ENCODE results near the gene SOD1. TPM values are rescaled to one million over a fixed set of nuclear protein-coding genes. Genes with fewer than 3 reads are reported as not detected.
"Not testable (repeated sequence)": the region's sequence is repeated elsewhere in the genome, so short reads cannot be mapped to it uniquely, and the experiment has no call there.

Gene SOD1
- total RNA-seq, 1 experiment from 2014 or later, result 288 TPM

GRCh38 chr21:31647650-31648049 lies 11.8 kb upstream of the SOD1 start:
- Histone ChIP-seq H3K4me3 (no peak overlapping the region), H3K27me3 (ENCODE audit: insufficient read depth, low read depth) (no peaks in the 10 kb centered on the region), H3K9me2 (ENCODE audit: insufficient read depth) (no peaks in the 10 kb centered on the region), H3F3A (ENCODE audit: insufficient read depth, low read depth) (no peaks in the 10 kb centered on the region), H3K9me3 (ENCODE audit: insufficient read depth, low read depth) (no peaks in the 10 kb centered on the region), H3K27ac (no peak overlapping the region), H3K36me3 (ENCODE audit: low read depth) (no peaks in the 10 kb centered on the region), H4K20me1 (ENCODE audit: insufficient read depth) (no peaks in the 10 kb centered on the region), H3K4me2 (no peak overlapping the region), H2AFZ (no peak overlapping the region), H3K79me2 (ENCODE audit: low read depth) (no peaks in the 10 kb centered on the region), H3K4me1 (replicated peaks; ENCODE audit: insufficient read depth) (no peaks in the 10 kb centered on the region)
- BruUV-seq (replicated peaks), result no TSS peak
- CTCF ChIA-PET, result no interaction called here
- POLR2A ChIA-PET (ENCODE audit: unreplicated experiment), result no interaction called here
- DNase-seq, result no peak
- TF ChIP-seq EZH2 (IDR thresholded peaks at IDR 0.05; ENCODE audit: low read depth) (no peak), CTCF (conservative IDR thresholded peaks at IDR 0.05) (no peak)
- intact Hi-C loops (cut with micrococcal nuclease; ENCODE audit: unreplicated experiment), result no loop called here

DNA sequence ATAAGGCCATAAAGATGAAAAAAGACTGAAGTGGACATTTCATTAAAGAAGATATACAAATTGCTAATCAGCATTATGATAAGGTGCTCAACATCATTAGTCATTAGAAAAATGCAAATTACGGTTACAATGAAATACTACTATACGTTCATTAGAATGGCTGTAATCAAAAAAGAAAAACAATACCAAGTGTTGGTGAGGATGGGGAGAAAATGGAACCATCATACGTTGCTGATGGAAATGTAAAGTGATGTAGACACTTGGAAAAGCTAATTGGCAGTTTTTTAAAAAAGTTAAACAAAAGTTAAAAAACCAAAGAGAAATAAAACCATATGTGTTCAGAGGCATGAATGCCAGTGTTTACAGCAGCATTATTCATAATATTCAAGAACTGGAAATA lies 8.6 kb upstream of the SOD1 start:
- no peak overlapping the region for H3K4me2 ChIP-seq
- no peak overlapping the region for H2AFZ ChIP-seq
- intact Hi-C loops (cut with micrococcal nuclease; ENCODE audit: unreplicated experiment), result no loop called here
- DNase-seq, result no peak
- BruUV-seq (replicated peaks), result no TSS peak
- no peak for TF ChIP-seq EZH2 (IDR thresholded peaks at IDR 0.05; ENCODE audit: low read depth)
- no peak for TF ChIP-seq CTCF (conservative IDR thresholded peaks at IDR 0.05)
- peaks cover 4% of the 10 kb centered on the region for H3K4me1 ChIP-seq (replicated peaks; ENCODE audit: insufficient read depth)
- H3K36me3 ChIP-seq (ENCODE audit: low read depth), result no peaks in the 10 kb centered on the region
- H3F3A ChIP-seq (ENCODE audit: insufficient read depth, low read depth), result peaks cover 3% of the 10 kb centered on the region; the same call in 1 of the 2 replicates
- no peak overlapping the region for H3K4me3 ChIP-seq
- ChIA-PET CTCF (no interaction called here), POLR2A (ENCODE audit: unreplicated experiment) (no interaction called here)
- no peaks in the 10 kb centered on the region for H3K79me2 ChIP-seq (ENCODE audit: low read depth)
- no peaks in the 10 kb centered on the region for H3K9me2 ChIP-seq (ENCODE audit: insufficient read depth)
- H3K9me3 ChIP-seq (ENCODE audit: insufficient read depth, low read depth), result no peaks in the 10 kb centered on the region
- no peaks in the 10 kb centered on the region for H3K27me3 ChIP-seq (ENCODE audit: insufficient read depth, low read depth)
- no peaks in the 10 kb centered on the region for H4K20me1 ChIP-seq (ENCODE audit: insufficient read depth)
- H3K27ac ChIP-seq, result no peak overlapping the region

DNA sequence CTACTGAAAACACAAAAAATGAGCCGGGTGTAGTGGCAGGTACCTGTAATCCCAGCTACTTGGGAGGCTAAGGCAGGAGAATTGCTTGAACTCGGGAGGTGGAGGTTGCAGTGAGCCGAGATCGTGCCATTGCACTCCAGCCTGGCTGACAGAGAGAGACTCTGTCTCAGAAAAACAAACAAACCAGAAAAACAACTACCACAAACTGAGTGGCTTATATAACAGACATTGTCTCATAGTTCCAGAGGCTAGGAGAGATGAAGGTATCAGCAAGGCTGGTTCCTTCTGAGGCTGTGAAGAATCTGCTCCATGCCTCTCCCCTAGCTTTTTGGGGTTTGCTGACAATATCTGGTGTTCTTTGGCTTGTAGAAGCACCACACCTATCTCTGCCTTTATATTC lies 8.0 kb upstream of the SOD1 start:
- H3K4me2 ChIP-seq; H3K9me3 ChIP-seq (ENCODE audit: insufficient read depth, low read depth); H4K20me1 ChIP-seq (ENCODE audit: insufficient read depth); H3K9me2 ChIP-seq (ENCODE audit: insufficient read depth); intact Hi-C loops (cut with micrococcal nuclease; ENCODE audit: unreplicated experiment); H3K27me3 ChIP-seq (ENCODE audit: insufficient read depth, low read depth); H3K27ac ChIP-seq; H2AFZ ChIP-seq; H3F3A ChIP-seq (ENCODE audit: insufficient read depth, low read depth); H3K4me3 ChIP-seq; H3K79me2 ChIP-seq (ENCODE audit: low read depth); CTCF ChIA-PET; BruUV-seq (replicated peaks); H3K36me3 ChIP-seq (ENCODE audit: low read depth); H3K4me1 ChIP-seq (replicated peaks; ENCODE audit: insufficient read depth); DNase-seq; POLR2A ChIA-PET (ENCODE audit: unreplicated experiment): not testable (repeated sequence)

DNA sequence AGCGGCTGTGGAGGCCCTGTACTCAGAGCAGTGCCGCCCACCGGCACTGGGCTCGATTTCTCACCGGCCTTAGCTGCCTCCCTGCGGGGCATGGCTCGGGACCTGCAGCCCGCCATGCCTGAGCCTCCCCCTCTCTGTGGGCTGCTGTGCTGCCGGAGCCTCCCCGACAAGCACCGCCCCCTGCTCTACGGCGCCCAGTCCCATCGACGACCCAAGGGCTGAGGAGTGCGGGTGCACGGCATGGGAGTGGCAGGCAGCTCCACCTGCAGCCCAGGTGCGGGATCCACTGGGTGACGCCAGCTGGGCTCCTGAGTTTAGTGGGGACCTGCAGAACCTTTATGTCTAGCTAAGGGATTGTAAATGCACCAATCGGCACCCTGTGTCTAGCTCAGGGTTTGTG lies 5.2 kb upstream of the SOD1 start:
- no peak for DNase-seq
- no peak overlapping the region for H2AFZ ChIP-seq
- H3K4me1 ChIP-seq (replicated peaks; ENCODE audit: insufficient read depth), result peaks cover 21% of the 10 kb centered on the region
- BruUV-seq (replicated peaks), result no TSS peak
- no peaks in the 10 kb centered on the region for H4K20me1 ChIP-seq (ENCODE audit: insufficient read depth)
- peaks cover 10% of the 10 kb centered on the region for H3F3A ChIP-seq (ENCODE audit: insufficient read depth, low read depth)
- H3K79me2 ChIP-seq (ENCODE audit: low read depth), result no peaks in the 10 kb centered on the region
- H3K4me2 ChIP-seq, result no peak overlapping the region
- H3K9me3 ChIP-seq (ENCODE audit: insufficient read depth, low read depth), result no peaks in the 10 kb centered on the region
- TF ChIP-seq EZH2 (IDR thresholded peaks at IDR 0.05; ENCODE audit: low read depth), result no peak
- H3K4me3 ChIP-seq, result no peak overlapping the region
- ChIA-PET POLR2A (ENCODE audit: unreplicated experiment) (no interaction called here), CTCF (no interaction called here)
- no peaks in the 10 kb centered on the region for H3K9me2 ChIP-seq (ENCODE audit: insufficient read depth)
- intact Hi-C loops (cut with micrococcal nuclease; ENCODE audit: unreplicated experiment), result no loop called here
- H3K36me3 ChIP-seq (ENCODE audit: low read depth), result no peaks in the 10 kb centered on the region
- no peak overlapping the region for H3K27ac ChIP-seq
- no peaks in the 10 kb centered on the region for H3K27me3 ChIP-seq (ENCODE audit: insufficient read depth, low read depth)

GRCh38 chr21:31654821-31655580 lies 4.5 kb upstream of the SOD1 start:
- H3K9me3 ChIP-seq (ENCODE audit: insufficient read depth, low read depth); DNase-seq; H4K20me1 ChIP-seq (ENCODE audit: insufficient read depth); H3K27ac ChIP-seq; H3K9me2 ChIP-seq (ENCODE audit: insufficient read depth); H3K4me3 ChIP-seq; POLR2A ChIA-PET (ENCODE audit: unreplicated experiment); H2AFZ ChIP-seq; H3K27me3 ChIP-seq (ENCODE audit: insufficient read depth, low read depth); H3K4me2 ChIP-seq; BruUV-seq (replicated peaks); H3K36me3 ChIP-seq (ENCODE audit: low read depth); CTCF ChIA-PET; H3K79me2 ChIP-seq (ENCODE audit: low read depth): not testable (repeated sequence)
- intact Hi-C loops (cut with micrococcal nuclease; ENCODE audit: unreplicated experiment), result loop anchor here (5.0 kb wide), 1 partner anchor 77 kb away; the partner anchor contains the start of gene SCAF4
- peaks cover 21% of the 10 kb centered on the region for H3K4me1 ChIP-seq (replicated peaks; ENCODE audit: insufficient read depth)
- H3F3A ChIP-seq (ENCODE audit: insufficient read depth, low read depth), result peaks cover 10% of the 10 kb centered on the region
